NCI-H1694 treated with DMSO at 0.1 percent for 48 hours (cell line): ENCODE measurements around the gene HOXD9.

ENCODE experiments used
- DNase-seq: peaks from one replicate; lab custom pipeline; 2025; lab: John Stamatoyannopoulos, UW

Gene HOXD9

GRCh38 chr2:176138923-176139660, 16.6 kb downstream of the HOXD9 start:
- DNase-seq = no peak

- no peak for DNase-seq
Observed at GRCh38 chr2:176139661-176140512, 17.4 kb downstream of the HOXD9 start.

GRCh38 chr2:176140513-176141317, 18.2 kb downstream of the HOXD9 start:
- DNase-seq = peak; percentile 79

GRCh38 chr2:176142281-176142680, 19.8 kb downstream of the HOXD9 start:
- no peak for DNase-seq

GRCh38 chr2:176145085-176145969, 22.8 kb downstream of the HOXD9 start:
- no peak for DNase-seq

GRCh38 chr2:176146101-176146500, 23.6 kb downstream of the HOXD9 start:
- DNase-seq = no peak

GRCh38 chr2:176146645-176147044, 24.1 kb downstream of the HOXD9 start:
- no peak for DNase-seq

- no peak for DNase-seq
Observed at GRCh38 chr2:176147210-176147799, 24.8 kb downstream of the HOXD9 start.

- no peak for DNase-seq
Observed at GRCh38 chr2:176147800-176148496, 25.4 kb downstream of the HOXD9 start.

GRCh38 chr2:176148751-176149421, 26.4 kb downstream of the HOXD9 start:
- DNase-seq = no peak

GRCh38 chr2:176149481-176149938, 27.0 kb downstream of the HOXD9 start:
- DNase-seq = no peak

GRCh38 chr2:176149939-176150583, 27.5 kb downstream of the HOXD9 start:
- no peak for DNase-seq

- DNase-seq = no peak
Observed at GRCh38 chr2:176150584-176151441, 28.3 kb downstream of the HOXD9 start.

GRCh38 chr2:176151442-176152287, 29.1 kb downstream of the HOXD9 start, which contains the start of gene HOXD4:
HOXD4 (plus strand) TSS chr2:176151550; CDS start chr2:176151634, 84 bp downstream.
- no peak for DNase-seq

GRCh38 chr2:176152350-176153181, 30.0 kb downstream of the HOXD9 start:
- DNase-seq = no peak

GRCh38 chr2:176154576-176155252, 32.2 kb downstream of the HOXD9 start:
- no peak for DNase-seq
